GM19452 (cell line): ENCODE results near the gene ADAT3.
A peak's percentile ranks its signal among the peaks of the same experiment; 100 is the strongest.

Experiments used
- ATAC-seq: cut with Tn5 transposase; IDR thresholded peaks from one replicate; pipeline ENCODE4 v1.9.1; 2021; ENCODE audit not compliant: unreplicated experiment

Gene ADAT3

GRCh38 chr19:1912760-1913505 is 7.7 kb downstream of the ADAT3 start:
- no peak for ATAC-seq

DNA sequence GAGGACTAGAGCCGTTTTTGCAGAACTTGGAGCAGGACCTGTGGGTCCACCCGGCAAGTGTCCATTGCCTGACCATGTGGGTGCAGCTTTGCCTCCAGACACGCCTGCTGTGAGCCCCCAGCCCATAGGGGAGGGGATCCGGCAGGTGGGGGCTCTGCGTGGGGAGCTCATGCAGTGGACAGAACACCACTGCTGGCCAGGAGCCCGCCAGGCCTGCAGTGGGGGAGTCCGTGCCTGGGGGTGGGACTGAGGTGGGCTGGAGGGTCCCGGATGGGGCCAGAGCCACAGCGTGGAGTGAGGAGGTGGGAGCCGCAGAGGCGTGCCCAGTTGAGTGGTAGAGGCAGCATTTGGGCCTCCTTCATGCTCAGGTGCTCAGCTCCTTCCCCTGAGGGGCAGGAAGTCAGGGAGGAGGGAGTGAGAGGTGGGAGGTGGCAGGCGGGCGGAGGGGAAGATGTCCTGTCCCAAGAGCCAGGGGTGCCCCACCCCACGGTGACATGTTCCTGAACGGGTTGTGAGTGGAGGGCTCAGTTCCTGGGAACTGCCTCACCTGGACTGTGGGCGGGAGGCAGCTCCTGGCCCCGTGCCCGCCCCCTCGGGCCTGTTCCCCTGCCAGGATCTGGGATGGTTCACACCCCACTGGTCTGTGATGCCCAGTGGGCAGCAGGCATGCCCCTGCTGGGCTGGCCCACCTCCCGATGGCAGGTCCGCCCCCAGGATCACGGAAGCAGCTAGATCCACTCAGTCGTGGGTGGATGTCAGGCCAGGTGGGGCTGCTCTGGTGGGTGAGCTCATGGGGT is 8.8 kb downstream of the ADAT3 start:
- ATAC-seq: no peak

- ATAC-seq: no peak
Measured at GRCh38 chr19:1914826-1915341, 9.7 kb downstream of the ADAT3 start.

DNA sequence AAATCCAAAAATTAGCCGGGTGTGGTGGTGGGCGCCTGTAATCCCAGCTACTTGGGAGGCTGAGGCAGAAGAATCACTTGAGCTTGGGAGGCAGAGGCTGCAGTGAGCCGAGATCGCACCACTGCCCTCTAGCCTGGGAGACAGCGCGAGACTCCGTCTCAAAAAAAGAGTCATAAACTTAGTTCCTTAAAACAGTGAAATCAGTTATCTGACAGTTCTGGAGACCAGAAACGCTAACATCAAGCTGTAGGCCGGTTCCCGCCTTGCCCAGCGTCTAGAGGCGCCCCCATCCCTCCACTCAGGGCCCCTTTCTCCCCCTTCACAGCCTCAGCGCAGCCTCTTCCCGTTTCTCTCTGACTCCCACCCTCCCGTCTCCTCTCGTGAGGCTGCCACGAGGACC is 11.9 kb downstream of the ADAT3 start:
- ATAC-seq: no peak

GRCh38 chr19:1917926-1918325 is 12.7 kb downstream of the ADAT3 start:
- ATAC-seq: no peak

DNA sequence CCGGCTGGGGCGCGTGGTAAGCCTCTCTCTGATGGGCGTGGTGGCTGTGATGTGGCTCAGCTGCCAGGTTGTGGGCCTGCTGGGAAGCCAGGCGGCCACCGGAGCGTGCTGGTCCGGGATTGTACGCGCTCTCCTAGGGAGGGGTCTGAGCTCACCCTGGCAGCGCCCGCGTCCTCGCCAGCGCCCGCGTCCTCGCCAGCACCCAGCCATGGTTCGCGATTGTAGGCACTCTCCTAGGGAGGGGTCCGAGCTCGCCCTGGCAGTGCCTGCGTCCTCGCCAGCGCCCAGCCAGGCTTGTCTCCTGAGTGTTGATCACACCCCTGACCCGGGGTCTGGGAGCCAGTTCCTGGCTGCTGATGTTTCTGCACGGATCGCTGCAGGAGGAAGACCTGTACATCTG is 13.8 kb downstream of the ADAT3 start:
- no peak for ATAC-seq

DNA sequence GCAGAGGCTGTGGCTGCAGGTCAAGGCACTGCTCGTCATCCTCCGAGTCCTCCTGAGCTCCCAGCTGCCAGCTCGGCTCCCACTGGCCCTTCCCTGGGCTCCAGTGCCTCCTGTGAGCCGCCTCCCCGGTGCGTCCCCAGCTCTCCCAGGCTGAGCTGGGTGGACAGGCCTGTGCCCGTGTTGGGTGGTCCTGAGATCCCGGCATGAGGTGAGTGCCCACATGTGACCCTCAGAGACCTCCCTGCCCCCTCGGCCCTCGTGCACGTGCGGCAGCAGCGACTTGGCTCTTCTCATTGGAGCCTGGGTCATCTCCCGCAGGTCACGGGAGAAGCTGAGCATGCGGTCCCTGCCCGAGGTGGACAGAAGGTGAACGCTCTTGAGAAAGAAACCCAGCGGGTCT is 15.4 kb downstream of the ADAT3 start:
- ATAC-seq: no peak

- ATAC-seq: no peak
Measured at GRCh38 chr19:1921326-1921725, 16.1 kb downstream of the ADAT3 start.

GRCh38 chr19:1921825-1922224 is 16.6 kb downstream of the ADAT3 start:
- no peak for ATAC-seq

- no peak for ATAC-seq
Measured at GRCh38 chr19:1922803-1923202, 17.6 kb downstream of the ADAT3 start.

GRCh38 chr19:1923319-1923718 is 18.1 kb downstream of the ADAT3 start:
- ATAC-seq: no peak

GRCh38 chr19:1924320-1924961 is 19.2 kb downstream of the ADAT3 start:
- no peak for ATAC-seq

GRCh38 chr19:1925544-1925943 is 20.3 kb downstream of the ADAT3 start:
- no peak for ATAC-seq

DNA sequence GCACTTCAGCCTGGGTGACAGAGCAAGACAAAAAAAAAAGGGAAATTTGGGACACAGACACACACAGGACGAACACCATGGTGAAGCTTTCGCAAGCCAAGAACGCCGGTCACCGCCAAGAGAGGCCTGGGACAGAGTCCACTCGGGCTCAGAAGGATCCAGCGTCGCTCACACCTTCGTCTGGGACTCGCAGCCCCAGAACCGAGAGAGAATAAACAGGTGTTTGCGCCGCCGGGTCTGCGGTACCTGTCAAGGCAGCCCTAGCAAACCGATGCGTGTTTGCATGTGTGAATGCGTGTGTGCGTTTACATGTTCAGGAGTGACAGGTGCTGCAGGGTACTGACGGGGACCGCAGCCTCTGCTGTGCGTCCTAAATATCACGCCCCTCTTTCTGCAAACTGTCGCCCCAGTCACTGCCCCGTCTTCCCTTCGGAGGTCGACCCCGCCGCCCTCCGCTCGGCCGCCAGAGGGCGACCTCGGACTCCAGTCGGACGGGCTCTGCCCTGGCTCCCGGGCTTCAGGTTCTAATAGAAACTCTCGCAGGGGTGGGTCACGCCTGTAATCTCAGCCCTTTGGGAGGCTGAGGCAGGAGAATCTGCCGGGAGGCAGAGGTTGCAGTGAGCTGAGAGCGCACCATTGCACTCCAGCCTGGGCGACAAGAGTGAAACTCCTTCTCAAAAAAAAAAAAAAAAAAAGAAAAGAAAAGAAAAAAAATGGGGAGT is 24.0 kb downstream of the ADAT3 start:
- peak; percentile 67 for ATAC-seq

DNA sequence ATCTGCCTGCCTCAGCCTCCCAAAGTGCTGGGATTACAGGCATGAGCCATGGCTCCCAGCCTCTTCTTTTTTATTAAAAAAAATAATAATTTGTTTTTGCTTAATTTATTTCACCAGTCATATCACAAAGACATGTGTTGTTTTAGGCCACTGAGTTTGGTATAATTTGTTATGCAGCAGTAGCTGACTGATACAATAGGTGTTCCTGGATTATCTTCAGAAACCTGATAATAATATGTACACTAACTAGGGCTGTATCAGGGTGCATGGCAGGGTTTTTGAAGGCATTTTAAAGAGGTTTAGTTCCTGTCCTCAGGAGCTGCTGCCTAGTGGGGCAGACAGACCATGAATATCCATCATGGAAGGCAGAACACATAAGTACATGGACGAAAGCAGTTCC is 26.2 kb downstream of the ADAT3 start:
- ATAC-seq: no peak

- no peak for ATAC-seq
Measured at GRCh38 chr19:1932395-1932794, 27.2 kb downstream of the ADAT3 start.

GRCh38 chr19:1933244-1933643 is 28.0 kb downstream of the ADAT3 start:
- no peak for ATAC-seq

GRCh38 chr19:1933942-1934341 is 28.7 kb downstream of the ADAT3 start:
- ATAC-seq: no peak

- ATAC-seq: no peak
Measured at GRCh38 chr19:1935484-1936208, 30.4 kb downstream of the ADAT3 start.

GRCh38 chr19:1936430-1936829 is 31.2 kb downstream of the ADAT3 start:
- ATAC-seq: no peak
